ENCODE data around the gene DSN1. TPM values are rescaled to one million over a fixed set of nuclear protein-coding genes. Genes with fewer than 3 reads are reported as not detected.

DSN1 gene, protein sequence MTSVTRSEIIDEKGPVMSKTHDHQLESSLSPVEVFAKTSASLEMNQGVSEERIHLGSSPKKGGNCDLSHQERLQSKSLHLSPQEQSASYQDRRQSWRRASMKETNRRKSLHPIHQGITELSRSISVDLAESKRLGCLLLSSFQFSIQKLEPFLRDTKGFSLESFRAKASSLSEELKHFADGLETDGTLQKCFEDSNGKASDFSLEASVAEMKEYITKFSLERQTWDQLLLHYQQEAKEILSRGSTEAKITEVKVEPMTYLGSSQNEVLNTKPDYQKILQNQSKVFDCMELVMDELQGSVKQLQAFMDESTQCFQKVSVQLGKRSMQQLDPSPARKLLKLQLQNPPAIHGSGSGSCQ
- total RNA-seq: 10 to 100 TPM; 19.9 to 21.8 TPM

DNA sequence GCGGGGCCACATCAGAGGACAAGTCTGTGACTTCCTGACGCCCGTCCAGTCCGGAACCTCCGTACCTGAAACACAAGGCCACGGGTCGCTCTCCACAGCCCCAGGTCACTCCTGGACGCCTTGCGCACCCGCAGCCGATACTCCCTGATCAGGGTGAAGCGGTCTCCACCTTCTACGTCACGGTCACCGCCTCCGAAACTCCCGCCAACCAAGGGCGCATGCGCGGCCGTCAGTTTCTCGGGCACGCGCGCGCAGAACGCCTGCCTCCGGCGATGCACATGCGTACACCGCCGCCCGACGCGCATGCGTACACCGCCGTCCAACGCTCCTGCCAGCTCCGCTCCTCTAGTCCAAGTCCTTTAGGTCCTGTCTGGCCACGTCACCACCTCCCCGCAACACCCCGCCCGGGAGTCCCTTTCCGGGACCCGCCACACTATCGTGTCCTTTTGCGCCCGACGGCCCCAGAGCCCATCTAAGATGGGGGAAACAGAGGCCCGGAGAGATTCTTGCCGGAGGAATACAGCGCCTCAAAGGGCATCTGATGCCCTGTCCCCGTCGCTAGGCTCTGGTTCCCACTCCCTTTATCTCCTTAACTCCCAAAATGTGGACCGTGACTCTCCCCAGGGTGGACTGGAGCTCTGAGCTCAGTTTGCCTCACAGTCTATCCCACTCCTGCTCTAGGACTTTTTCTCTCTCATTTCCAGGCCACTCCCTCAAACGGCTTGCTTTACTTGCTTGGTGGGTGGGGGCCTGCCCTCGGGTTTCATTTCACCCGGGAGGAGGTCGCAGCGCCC lies at the start of gene DSN1:
Gene DSN1, minus strand, starts transcription at position 167 of the 794 bp plus-strand sequence. CDS start 2,305 bp downstream, outside the sequence.
- peak; percentile 99 for DNase-seq
- Mint-ChIP-seq H3K27ac (peak within 1 kb of the TSS; percentile 94), H3K27me3 (peaks cover 3% of the 10 kb centered on the region), H3K4me1 (peaks cover 12% of the 10 kb centered on the region), H3K4me3 (peak within 1 kb of the TSS; percentile 86), H3K9me3 (no peaks in the 10 kb centered on the region), H3K36me3 (peaks cover 8% of the 10 kb centered on the region)

DNA sequence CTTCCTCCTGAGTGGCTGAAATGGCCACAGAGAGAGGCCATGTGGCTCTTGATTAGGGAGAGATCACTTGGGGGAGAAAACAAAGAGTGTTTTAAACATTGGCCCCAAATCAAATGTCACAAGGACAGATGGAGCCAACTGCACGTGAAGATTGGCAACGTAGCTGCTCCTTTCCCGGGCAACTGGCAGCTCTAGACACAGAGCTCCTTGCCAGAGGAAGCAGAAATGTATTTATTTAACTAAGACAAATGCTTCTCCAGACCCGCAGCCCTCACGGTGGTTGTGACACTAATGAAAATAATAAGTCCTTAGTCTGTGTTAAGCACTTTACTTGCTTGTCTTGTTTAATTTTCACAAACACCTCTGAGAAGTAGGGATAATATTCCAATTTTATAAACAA lies 49.6 kb upstream of the DSN1 start:
- Mint-ChIP-seq H3K9me3 (no peaks in the 10 kb centered on the region), H3K27ac (no peak overlapping the region), H3K36me3 (no peaks in the 10 kb centered on the region), H3K4me3 (no peak overlapping the region), H3K4me1 (no peaks in the 10 kb centered on the region), H3K27me3 (no peaks in the 10 kb centered on the region)
- DNase-seq: no peak

- no peak overlapping the region for H3K4me3 Mint-ChIP-seq
- H3K36me3 Mint-ChIP-seq: no peaks in the 10 kb centered on the region
- no peak overlapping the region for H3K27ac Mint-ChIP-seq
- H3K4me1 Mint-ChIP-seq: no peaks in the 10 kb centered on the region
- H3K9me3 Mint-ChIP-seq: no peaks in the 10 kb centered on the region
- no peak for DNase-seq
- no peaks in the 10 kb centered on the region for H3K27me3 Mint-ChIP-seq
Measured at GRCh38 chr20:36821964-36822437, 48.4 kb upstream of the DSN1 start.

DNA sequence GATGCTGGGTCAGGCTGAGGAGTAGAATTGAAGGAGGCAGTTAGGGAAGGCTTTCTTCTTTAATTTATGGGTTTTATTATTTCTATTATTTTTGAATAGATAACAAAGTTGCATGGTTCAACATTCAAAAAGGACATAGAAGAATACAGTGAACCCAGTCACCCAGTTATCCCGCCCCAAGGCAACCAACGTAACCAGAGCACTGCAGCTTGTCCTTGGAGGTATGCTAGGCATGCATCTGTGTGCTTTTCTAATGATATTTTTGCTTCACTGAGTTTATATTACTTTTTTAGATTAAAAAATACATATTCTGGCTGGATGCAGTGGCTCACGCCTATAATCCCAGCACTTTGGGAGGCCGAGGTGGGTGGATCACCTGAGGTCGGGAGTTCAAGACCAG lies 47.4 kb upstream of the DSN1 start:
- Mint-ChIP-seq H3K27ac (no peak overlapping the region), H3K4me3 (no peak overlapping the region), H3K9me3 (no peaks in the 10 kb centered on the region), H3K27me3 (no peaks in the 10 kb centered on the region), H3K4me1 (no peaks in the 10 kb centered on the region), H3K36me3 (no peaks in the 10 kb centered on the region)
- no peak for DNase-seq

- H3K4me3 Mint-ChIP-seq: no peak overlapping the region
- DNase-seq: no peak
- no peak overlapping the region for H3K27ac Mint-ChIP-seq
- H3K36me3 Mint-ChIP-seq: no peaks in the 10 kb centered on the region
- H3K27me3 Mint-ChIP-seq: no peaks in the 10 kb centered on the region
- H3K9me3 Mint-ChIP-seq: no peaks in the 10 kb centered on the region
- H3K4me1 Mint-ChIP-seq: no peaks in the 10 kb centered on the region
Measured at GRCh38 chr20:36820073-36820472, 46.5 kb upstream of the DSN1 start.

GRCh38 chr20:36819659-36820058 lies 46.1 kb upstream of the DSN1 start:
- H3K27ac Mint-ChIP-seq: no peak overlapping the region

GRCh38 chr20:36818861-36819260 lies 45.3 kb upstream of the DSN1 start:
- no peaks in the 10 kb centered on the region for H3K36me3 Mint-ChIP-seq
- no peaks in the 10 kb centered on the region for H3K9me3 Mint-ChIP-seq
- no peak overlapping the region for H3K4me3 Mint-ChIP-seq
- no peak overlapping the region for H3K27ac Mint-ChIP-seq
- no peak for DNase-seq
- no peaks in the 10 kb centered on the region for H3K4me1 Mint-ChIP-seq
- no peaks in the 10 kb centered on the region for H3K27me3 Mint-ChIP-seq

More at GRCh38 chr20:36819659-36820058, 46.1 kb upstream of the DSN1 start:
- Mint-ChIP-seq H3K4me3 (no peak overlapping the region), H3K27me3 (no peaks in the 10 kb centered on the region), H3K9me3 (no peaks in the 10 kb centered on the region), H3K4me1 (no peaks in the 10 kb centered on the region), H3K36me3 (no peaks in the 10 kb centered on the region)
- DNase-seq: no peak

- no peaks in the 10 kb centered on the region for H3K27me3 Mint-ChIP-seq
- no peaks in the 10 kb centered on the region for H3K36me3 Mint-ChIP-seq
- H3K27ac Mint-ChIP-seq: no peak overlapping the region
- H3K4me3 Mint-ChIP-seq: no peak overlapping the region
- DNase-seq: no peak
- H3K9me3 Mint-ChIP-seq: no peaks in the 10 kb centered on the region
- no peaks in the 10 kb centered on the region for H3K4me1 Mint-ChIP-seq
Measured at GRCh38 chr20:36818185-36818584, 44.6 kb upstream of the DSN1 start.

DNA sequence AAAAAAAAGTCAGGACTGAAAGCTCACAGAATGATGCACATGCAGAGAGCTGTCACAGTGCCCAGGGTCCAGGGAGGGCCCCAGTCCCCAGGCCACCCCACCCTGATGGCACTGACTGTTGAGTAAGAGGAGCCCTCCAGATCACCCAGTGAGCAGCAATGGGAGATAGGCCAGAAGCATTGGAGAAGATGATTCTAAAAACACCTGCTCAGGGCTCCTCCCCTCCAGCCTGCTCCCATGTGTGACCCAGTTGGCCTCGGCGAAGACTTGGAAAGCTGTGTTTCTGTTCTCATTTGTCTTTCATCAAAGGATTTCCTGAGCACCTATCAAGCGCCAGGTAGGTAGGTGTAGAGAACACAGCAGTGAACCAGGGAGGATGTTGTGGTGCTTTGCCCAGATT lies 43.9 kb upstream of the DSN1 start:
- no peak for DNase-seq
- H3K27ac Mint-ChIP-seq: no peak overlapping the region
- H3K36me3 Mint-ChIP-seq: no peaks in the 10 kb centered on the region
- H3K4me1 Mint-ChIP-seq: no peaks in the 10 kb centered on the region
- H3K27me3 Mint-ChIP-seq: no peaks in the 10 kb centered on the region
- H3K4me3 Mint-ChIP-seq: no peak overlapping the region
- no peaks in the 10 kb centered on the region for H3K9me3 Mint-ChIP-seq

DNA sequence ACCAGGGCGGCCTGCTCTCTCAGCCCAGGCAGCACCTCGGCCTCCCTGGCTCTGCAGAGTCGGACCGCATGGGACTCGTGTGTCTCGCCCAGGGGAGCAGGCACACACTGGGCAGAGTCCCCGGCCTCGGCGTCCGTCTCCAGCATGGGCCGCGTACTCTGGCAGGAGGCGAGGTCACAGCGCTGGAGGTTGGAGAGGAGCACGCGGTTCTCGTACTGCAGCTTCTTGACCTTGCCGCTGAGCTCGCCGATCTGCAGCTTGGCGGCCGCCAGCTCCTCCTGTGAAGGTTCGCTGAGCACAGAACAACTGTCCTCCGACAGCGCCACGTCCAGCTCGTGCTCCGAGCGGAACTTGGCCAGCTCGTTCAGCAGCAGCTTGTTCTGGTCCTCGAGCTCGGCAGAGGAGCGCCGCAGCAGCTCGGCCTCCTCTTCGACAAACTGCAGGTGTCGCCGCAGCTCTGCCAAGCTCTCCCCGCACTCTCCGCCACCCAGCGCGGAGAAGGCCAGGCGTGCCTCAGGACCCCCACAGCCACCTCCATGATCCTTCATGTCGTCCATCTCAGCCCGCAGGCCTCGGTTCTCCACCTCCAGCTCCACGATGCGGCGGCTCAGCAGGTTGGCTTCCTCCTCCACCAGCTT lies 42.0 kb upstream of the DSN1 start:
- Mint-ChIP-seq H3K27ac (no peak overlapping the region), H3K36me3 (no peaks in the 10 kb centered on the region), H3K9me3 (no peaks in the 10 kb centered on the region), H3K4me3 (no peak overlapping the region), H3K27me3 (no peaks in the 10 kb centered on the region), H3K4me1 (no peaks in the 10 kb centered on the region)
- no peak for DNase-seq

- Mint-ChIP-seq H3K9me3 (no peaks in the 10 kb centered on the region), H3K27me3 (no peaks in the 10 kb centered on the region), H3K36me3 (peaks cover 3% of the 10 kb centered on the region), H3K4me1 (peaks cover 2% of the 10 kb centered on the region), H3K4me3 (no peak overlapping the region), H3K27ac (no peak overlapping the region)
- no peak for DNase-seq
Measured at GRCh38 chr20:36812594-36813463, 39.3 kb upstream of the DSN1 start.

- Mint-ChIP-seq H3K27ac (no peak overlapping the region), H3K4me3 (no peak overlapping the region), H3K4me1 (peaks cover 2% of the 10 kb centered on the region), H3K9me3 (no peaks in the 10 kb centered on the region), H3K36me3 (peaks cover 3% of the 10 kb centered on the region), H3K27me3 (no peaks in the 10 kb centered on the region)
- peak; percentile 67 for DNase-seq
Measured at GRCh38 chr20:36808317-36809257, 35.0 kb upstream of the DSN1 start.

- Mint-ChIP-seq H3K27ac (no peak overlapping the region), H3K36me3 (peaks cover 9% of the 10 kb centered on the region), H3K4me3 (no peak overlapping the region), H3K9me3 (no peaks in the 10 kb centered on the region), H3K27me3 (no peaks in the 10 kb centered on the region), H3K4me1 (peaks cover 2% of the 10 kb centered on the region)
- no peak for DNase-seq
Measured at GRCh38 chr20:36806049-36806448, 32.5 kb upstream of the DSN1 start.

DNA sequence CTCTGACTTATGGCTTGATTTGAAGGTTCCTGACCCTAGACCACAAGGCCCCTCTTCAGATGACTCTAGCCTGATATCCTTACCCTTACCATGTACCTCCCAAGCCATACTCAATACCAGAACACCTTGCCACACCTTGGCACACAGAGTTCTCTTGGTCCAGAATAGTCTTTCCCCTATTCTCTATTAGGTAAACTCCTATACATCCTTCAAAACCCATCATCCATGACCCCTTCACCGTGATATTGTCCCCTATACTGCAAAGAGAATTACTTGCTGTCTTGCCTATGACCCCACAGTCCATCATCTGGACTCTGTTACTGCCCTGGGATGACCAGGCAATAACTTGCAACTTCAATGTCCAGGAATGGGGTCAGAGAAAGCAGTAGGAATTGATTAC lies 31.8 kb upstream of the DSN1 start:
- Mint-ChIP-seq H3K27ac (no peak overlapping the region), H3K36me3 (peaks cover 9% of the 10 kb centered on the region), H3K4me1 (peaks cover 2% of the 10 kb centered on the region), H3K4me3 (no peak overlapping the region), H3K27me3 (no peaks in the 10 kb centered on the region), H3K9me3 (no peaks in the 10 kb centered on the region)
- DNase-seq: no peak

Data from activated naive CD8-positive, alpha-beta T cell treated with anti-CD3 and anti-CD28 coated beads for 36 hours (primary cell).